Measurements from ENCODE around the gene LDLRAD4. TPM values are rescaled to one million over a fixed set of nuclear protein-coding genes. Genes with fewer than 3 reads are reported as not detected.

LDLRAD4 gene
- total RNA-seq, 1 donor = 0.54 TPM

DNA sequence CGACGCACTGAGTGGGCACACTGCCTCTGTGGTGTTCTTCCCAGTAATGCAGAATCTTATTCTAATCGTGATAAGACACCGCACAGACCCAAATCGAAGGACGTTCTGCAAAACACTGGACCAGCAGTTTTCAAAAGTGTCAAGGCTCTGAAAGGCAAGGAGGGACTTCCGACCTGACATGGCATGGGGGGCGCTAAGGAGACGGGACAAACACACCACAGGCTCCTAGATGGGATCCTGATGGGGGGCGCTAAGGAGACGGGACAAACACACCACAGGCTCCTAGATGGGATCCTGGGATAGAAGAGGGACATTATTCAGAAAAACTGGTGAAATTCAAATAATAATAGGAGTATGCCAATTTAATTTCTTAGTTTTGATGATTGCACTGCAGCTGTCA, 191.4 kb downstream of the LDLRAD4 start:
- DNase-seq (ENCODE audit: low read depth) = no peak
- no peak overlapping the region for H3K4me3 ChIP-seq (ENCODE audit: low read depth, low read length)
- TF ChIP-seq, protein P1, sequence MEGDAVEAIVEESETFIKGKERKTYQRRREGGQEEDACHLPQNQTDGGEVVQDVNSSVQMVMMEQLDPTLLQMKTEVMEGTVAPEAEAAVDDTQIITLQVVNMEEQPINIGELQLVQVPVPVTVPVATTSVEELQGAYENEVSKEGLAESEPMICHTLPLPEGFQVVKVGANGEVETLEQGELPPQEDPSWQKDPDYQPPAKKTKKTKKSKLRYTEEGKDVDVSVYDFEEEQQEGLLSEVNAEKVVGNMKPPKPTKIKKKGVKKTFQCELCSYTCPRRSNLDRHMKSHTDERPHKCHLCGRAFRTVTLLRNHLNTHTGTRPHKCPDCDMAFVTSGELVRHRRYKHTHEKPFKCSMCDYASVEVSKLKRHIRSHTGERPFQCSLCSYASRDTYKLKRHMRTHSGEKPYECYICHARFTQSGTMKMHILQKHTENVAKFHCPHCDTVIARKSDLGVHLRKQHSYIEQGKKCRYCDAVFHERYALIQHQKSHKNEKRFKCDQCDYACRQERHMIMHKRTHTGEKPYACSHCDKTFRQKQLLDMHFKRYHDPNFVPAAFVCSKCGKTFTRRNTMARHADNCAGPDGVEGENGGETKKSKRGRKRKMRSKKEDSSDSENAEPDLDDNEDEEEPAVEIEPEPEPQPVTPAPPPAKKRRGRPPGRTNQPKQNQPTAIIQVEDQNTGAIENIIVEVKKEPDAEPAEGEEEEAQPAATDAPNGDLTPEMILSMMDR (IDR thresholded peaks at IDR 0.05; ENCODE audit: insufficient read depth, low read length) = no peak

GRCh38 chr18:13410471-13410870, 191.9 kb downstream of the LDLRAD4 start:
- H3K4me3 ChIP-seq (ENCODE audit: low read depth, low read length) = no peak overlapping the region
- TF ChIP-seq, protein P1 (IDR thresholded peaks at IDR 0.05; ENCODE audit: insufficient read depth, low read length) = no peak
- no peak for DNase-seq (ENCODE audit: low read depth)

DNA sequence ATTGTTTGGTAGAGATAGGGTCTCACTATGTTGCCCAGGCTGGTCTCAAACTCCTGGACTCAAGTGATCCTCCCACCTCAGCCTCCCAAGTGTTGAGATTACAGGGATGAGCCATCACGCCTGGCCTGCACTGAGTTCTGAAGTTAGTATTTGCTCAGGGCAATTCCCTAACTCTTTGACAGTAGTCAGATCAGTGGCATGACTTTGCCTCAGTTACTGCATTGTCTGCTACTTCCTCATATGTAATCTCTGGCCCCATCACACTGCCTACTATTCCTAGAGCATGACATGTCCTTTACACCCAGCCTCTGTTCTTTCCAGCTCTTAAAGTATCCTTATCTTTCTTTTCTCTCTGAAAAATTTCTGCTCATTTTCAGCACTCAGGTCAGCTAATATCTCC, 193.5 kb downstream of the LDLRAD4 start:
- no peak for DNase-seq (ENCODE audit: low read depth)
- no peak overlapping the region for H3K4me3 ChIP-seq (ENCODE audit: low read depth, low read length)
- TF ChIP-seq, protein P1 (IDR thresholded peaks at IDR 0.05; ENCODE audit: insufficient read depth, low read length) = no peak

DNA sequence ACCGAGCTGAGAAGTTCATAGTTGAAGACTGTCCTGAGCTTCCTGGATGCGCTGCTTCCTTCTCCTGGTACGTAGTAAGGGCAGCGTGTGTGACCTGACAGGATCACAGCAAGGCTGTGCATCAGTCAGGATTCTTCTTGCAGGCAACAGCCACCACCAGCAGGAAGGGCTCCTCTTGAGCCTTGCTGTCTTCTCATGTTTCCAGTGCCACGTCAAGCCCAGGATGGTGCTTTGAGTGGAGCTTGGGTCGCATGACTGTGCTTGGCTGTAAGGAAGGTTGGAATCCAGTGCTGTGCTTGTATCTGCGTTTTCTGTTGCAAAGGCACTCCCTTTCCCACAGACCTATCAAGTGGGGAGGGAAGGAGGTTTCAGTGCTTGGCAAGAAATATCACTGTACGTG, 194.3 kb downstream of the LDLRAD4 start:
- DNase-seq (ENCODE audit: low read depth) = no peak
- H3K4me3 ChIP-seq (ENCODE audit: low read depth, low read length) = no peak overlapping the region
- TF ChIP-seq, protein P1 (IDR thresholded peaks at IDR 0.05; ENCODE audit: insufficient read depth, low read length) = no peak

GRCh38 chr18:13414102-13414501, 195.5 kb downstream of the LDLRAD4 start:
- H3K4me3 ChIP-seq (ENCODE audit: low read depth, low read length) = no peak overlapping the region
- TF ChIP-seq, protein P1 (IDR thresholded peaks at IDR 0.05; ENCODE audit: insufficient read depth, low read length) = no peak
- no peak for DNase-seq (ENCODE audit: low read depth)

DNA sequence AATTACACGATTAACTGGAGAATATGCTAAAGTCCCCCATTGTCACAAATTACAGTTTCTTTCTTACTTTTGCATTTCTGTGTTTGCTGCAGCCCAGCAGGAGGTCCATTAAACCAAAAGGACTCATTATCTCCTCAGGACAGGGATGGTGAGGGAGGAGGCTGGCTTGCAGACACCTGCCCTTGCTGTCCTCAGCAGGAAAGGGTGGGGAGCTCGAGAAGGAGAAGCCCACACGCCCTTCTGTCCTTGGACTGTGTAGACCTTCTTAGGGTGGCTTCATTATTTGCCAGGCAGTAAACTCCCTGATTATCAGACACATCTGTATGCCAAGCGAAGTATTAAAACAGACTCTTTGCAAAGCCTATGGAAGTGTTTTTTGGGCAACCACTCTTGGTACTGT, 196.0 kb downstream of the LDLRAD4 start:
- no peak for DNase-seq (ENCODE audit: low read depth)
- TF ChIP-seq, protein P1 (IDR thresholded peaks at IDR 0.05; ENCODE audit: insufficient read depth, low read length) = no peak

GRCh38 chr18:13415736-13416135, 197.2 kb downstream of the LDLRAD4 start:
- no peak for DNase-seq (ENCODE audit: low read depth)
- H3K4me3 ChIP-seq (ENCODE audit: low read depth, low read length) = no peak overlapping the region

More for the DNA sequence above, 196.0 kb downstream of the LDLRAD4 start:
- H3K4me3 ChIP-seq (ENCODE audit: low read depth, low read length) = no peak overlapping the region

More at GRCh38 chr18:13415736-13416135, 197.2 kb downstream of the LDLRAD4 start:
- TF ChIP-seq, protein P1 (IDR thresholded peaks at IDR 0.05; ENCODE audit: insufficient read depth, low read length) = no peak
